Liver (tissue), 9 donors: ENCODE data around the gene CAMK1G. TPM values are rescaled to one million over a fixed set of nuclear protein-coding genes. Genes with fewer than 3 reads are reported as not detected.

Source experiments
- DNase-seq: peaks from one replicate; pipeline ENCODE4 v3.0.0-alpha.2; 2017; ENCODE audit warnings: low spot score
- H3K27ac ChIP-seq, 2 donors: one replicate each; pipeline ENCODE4 v1.7.0; 2013; ENCODE audit warnings: inconsistent platforms in 2 of 2, low read length in 2 of 2, control low read depth in 1 of 2, low read depth in 1 of 2, mild to moderate bottlenecking in 1 of 2
- H3K27me3 ChIP-seq, 4 donors: one replicate each; pipeline versions ENCODE4 v1.6.1 to v1.7.0; 2013; ENCODE audit warnings: low read length in 3 of 4, inconsistent platforms in 1 of 4, mild to moderate bottlenecking in 1 of 4, moderate library complexity in 1 of 4; ENCODE audit not compliant: control insufficient read depth in 4 of 4, insufficient read depth in 4 of 4
- H3K36me3 ChIP-seq, 4 donors: one replicate each; pipeline versions ENCODE4 v1.6.1 to v1.7.0; 2013; ENCODE audit warnings: low read length in 3 of 4, mild to moderate bottlenecking in 3 of 4, low read depth in 1 of 4, moderate library complexity in 1 of 4; ENCODE audit not compliant: control insufficient read depth in 4 of 4, insufficient read depth in 3 of 4
- H3K4me1 ChIP-seq, 4 donors: one replicate each; pipeline versions ENCODE4 v1.6.1 to v1.7.0; 2013; ENCODE audit warnings: low read length in 3 of 4, mild to moderate bottlenecking in 3 of 4, moderate library complexity in 1 of 4; ENCODE audit not compliant: control insufficient read depth in 4 of 4, insufficient read depth in 4 of 4
- H3K4me3 ChIP-seq, 3 donors: one replicate each; pipeline versions ENCODE4 v1.6.1 to v1.7.0; 2013; ENCODE audit warnings: low read length in 3 of 3, control low read depth in 1 of 3, low read depth in 1 of 3, mild to moderate bottlenecking in 1 of 3
- H3K9ac ChIP-seq, 2 donors: one replicate each; pipeline ENCODE4 v1.7.0; 2013; ENCODE audit warnings: low read length in 2 of 2, mild to moderate bottlenecking in 2 of 2, moderate library complexity in 2 of 2, control low read depth in 1 of 2, low read depth in 1 of 2
- H3K9me3 ChIP-seq, 4 donors: one replicate each; pipeline versions ENCODE4 v1.6.1 to v1.7.0; 2013; ENCODE audit warnings: low read length in 3 of 4; ENCODE audit not compliant: control insufficient read depth in 4 of 4
- CTCF ChIP-seq: fragments of 150-350 bp; IDR thresholded peaks from 2 replicates; pipeline ENCODE4 v1.5.1; 2017; ENCODE audit warnings: improper control_type of control experiment, low read depth, low read length; ENCODE audit not compliant: missing input control
- EGR1 ChIP-seq, 2 donors: IDR thresholded peaks; 2 replicates each; pipeline ENCODE4 v1.6.1; 2016 to 2018; ENCODE audit warnings: antibody characterized with exemption in 2 of 2, low read depth in 2 of 2
- FOXA1 ChIP-seq: IDR thresholded peaks from 2 replicates; pipeline ENCODE4 v1.6.1; 2016; ENCODE audit warnings: antibody characterized with exemption
- FOXA2 ChIP-seq: IDR thresholded peaks from 2 replicates; pipeline ENCODE4 v1.6.1; 2016; ENCODE audit warnings: antibody characterized with exemption
- GABPA ChIP-seq, 2 donors: IDR thresholded peaks in 1 of 2; conservative IDR thresholded peaks in 1 of 2; 2 replicates each; pipeline ENCODE4 v1.6.1; 2016; ENCODE audit warnings: antibody characterized with exemption in 2 of 2, mild to moderate bottlenecking in 1 of 2, moderate library complexity in 1 of 2
- HNF4A ChIP-seq, 2 donors: conservative IDR thresholded peaks; 2 replicates each; pipeline ENCODE4 v1.6.1; 2016; ENCODE audit warnings: antibody characterized with exemption in 2 of 2, mild to moderate bottlenecking in 2 of 2
- HNF4G ChIP-seq: IDR thresholded peaks from 2 replicates; pipeline ENCODE4 v1.6.1; 2016; ENCODE audit warnings: antibody characterized with exemption
- JUND ChIP-seq, 2 donors: IDR thresholded peaks; 2 replicates each; pipeline ENCODE4 v1.6.1; 2016; ENCODE audit warnings: antibody characterized with exemption in 2 of 2
- NR2F2 ChIP-seq: IDR thresholded peaks from 2 replicates; pipeline ENCODE4 v1.6.1; 2016; ENCODE audit warnings: antibody characterized with exemption
- SP1 ChIP-seq: IDR thresholded peaks from 2 replicates; pipeline ENCODE4 v1.6.1; 2018; ENCODE audit warnings: antibody characterized with exemption, mild to moderate bottlenecking
- TAF1 ChIP-seq: conservative IDR thresholded peaks from 2 replicates; pipeline ENCODE4 v1.6.1; 2016; ENCODE audit warnings: antibody characterized with exemption, mild to moderate bottlenecking
- YY1 ChIP-seq: IDR thresholded peaks from 2 replicates; pipeline ENCODE4 v1.6.1; 2016; ENCODE audit warnings: antibody characterized with exemption, mild to moderate bottlenecking
- ZBTB33 ChIP-seq: IDR thresholded peaks from 2 replicates; pipeline ENCODE4 v1.6.1; 2016; ENCODE audit warnings: antibody characterized with exemption
- WGBS: extraction: QIAGEN DNeasy Blood & Tissue Kit; methylation state at CpG from one replicate; pipeline ENCODE4 v1.1.7; 2013; 5-methylcytosine and 5-hydroxymethylcytosine counted together
- polyA plus RNA-seq, 2 donors: library from polyadenylated mRNA; stranded (reverse) in 1 of 2; unstranded in 1 of 2; fragments of 200-250 nt in 1 of 2; fragments of >200 nt in 1 of 2; fragmentation: Nextera tagmentation in 1 of 2; extraction: Ambion mirVana in 1 of 2; gene quantifications; one replicate each; pipeline versions ENCODE4 v1.2.1 to v1.2.3, GENCODE V29; 2013 to 2015
- total RNA-seq, 2 donors: library from RNA; depleted of rRNA; stranded (reverse); fragments of >200 nt; gene quantifications; one replicate each; pipeline ENCODE4 v1.2.3, GENCODE V29; 2014
- TF ChIP-seq, protein P1 (sequence below): IDR thresholded peaks from 2 replicates; pipeline ENCODE4 v1.6.1; 2016; ENCODE audit warnings: antibody characterized with exemption
- TF ChIP-seq, protein P2 (sequence below): IDR thresholded peaks from 2 replicates; pipeline ENCODE4 v1.6.1; 2016; ENCODE audit warnings: antibody characterized with exemption, mild to moderate bottlenecking
- donor health status: healthy.
- donor health status: healthy.
- donor health status: healthy.
- donor health status: healthy.
- donor health status: healthy.

The CAMK1G gene
- total and polyA plus RNA-seq, 4 donors: 0.03 to 0.25 (median 0.14) TPM; not detected in 1

DNA sequence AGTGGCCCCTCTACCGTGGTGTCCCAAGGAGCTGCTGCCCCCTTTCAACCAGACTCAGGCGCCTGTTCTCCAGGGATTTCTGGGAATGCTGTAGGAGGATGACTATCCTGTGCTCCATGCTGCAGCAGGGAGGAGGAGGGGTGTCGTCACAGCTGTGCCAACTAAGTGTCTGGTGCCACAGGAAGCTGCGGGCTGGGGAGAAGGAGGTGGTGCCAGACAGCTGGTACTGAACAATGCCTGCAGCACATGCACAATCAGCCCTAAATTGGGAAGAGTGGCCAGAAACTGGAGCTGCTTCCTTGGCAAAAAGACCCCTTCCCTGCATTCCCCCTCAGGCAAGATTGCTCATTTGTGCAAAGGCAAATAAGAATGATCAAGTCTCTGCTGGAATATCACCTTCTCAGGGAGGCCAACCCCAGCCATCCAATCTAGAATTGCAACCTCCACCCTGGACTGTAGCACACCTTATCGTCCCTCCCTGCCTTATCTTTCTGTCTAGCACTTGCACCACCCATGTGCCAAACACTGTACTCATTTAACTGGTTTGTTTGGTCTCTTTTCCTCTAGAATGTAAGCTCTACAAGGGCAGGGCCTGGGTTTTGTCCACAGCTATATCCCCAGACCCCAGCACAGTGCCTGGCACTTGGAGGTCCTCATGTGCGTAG, 35.4 kb downstream of the CAMK1G start:
- Histone ChIP-seq H3K9me3 (no peaks in the 10 kb centered on the region), H3K4me3 (no peak overlapping the region), H3K4me1 (peaks cover 0 to 5% (median 2%) of the 10 kb centered on the region in 4 donors), H3K27ac (no peak overlapping the region), H3K36me3 (peaks cover 0 to 4% (median under 1%) of the 10 kb centered on the region in 4 donors), H3K9ac (no peak overlapping the region), H3K27me3 (no peaks in the 10 kb centered on the region)
- WGBS: 88% methylated on average over 6 of the region's 6 CpGs
- DNase-seq: no peak
- TF ChIP-seq YY1 (no peak), CTCF (no peak), HNF4A (conservative IDR thresholded peaks at IDR 0.05) (no peak), TAF1 (no peak), GABPA (IDR thresholded peaks at IDR 0.05 in 1 of 2, conservative IDR thresholded peaks at IDR 0.05 in 1 of 2) (no peak), FOXA1 (no peak), SP1 (no peak), NR2F2 (no peak), EGR1 (IDR thresholded peaks at IDR 0.05; ENCODE audit: low read depth in 2 of 2) (no peak), HNF4G (no peak)
- TF ChIP-seq, protein P1, sequence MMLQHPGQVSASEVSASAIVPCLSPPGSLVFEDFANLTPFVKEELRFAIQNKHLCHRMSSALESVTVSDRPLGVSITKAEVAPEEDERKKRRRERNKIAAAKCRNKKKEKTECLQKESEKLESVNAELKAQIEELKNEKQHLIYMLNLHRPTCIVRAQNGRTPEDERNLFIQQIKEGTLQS: no peak
- TF ChIP-seq, protein P2, sequence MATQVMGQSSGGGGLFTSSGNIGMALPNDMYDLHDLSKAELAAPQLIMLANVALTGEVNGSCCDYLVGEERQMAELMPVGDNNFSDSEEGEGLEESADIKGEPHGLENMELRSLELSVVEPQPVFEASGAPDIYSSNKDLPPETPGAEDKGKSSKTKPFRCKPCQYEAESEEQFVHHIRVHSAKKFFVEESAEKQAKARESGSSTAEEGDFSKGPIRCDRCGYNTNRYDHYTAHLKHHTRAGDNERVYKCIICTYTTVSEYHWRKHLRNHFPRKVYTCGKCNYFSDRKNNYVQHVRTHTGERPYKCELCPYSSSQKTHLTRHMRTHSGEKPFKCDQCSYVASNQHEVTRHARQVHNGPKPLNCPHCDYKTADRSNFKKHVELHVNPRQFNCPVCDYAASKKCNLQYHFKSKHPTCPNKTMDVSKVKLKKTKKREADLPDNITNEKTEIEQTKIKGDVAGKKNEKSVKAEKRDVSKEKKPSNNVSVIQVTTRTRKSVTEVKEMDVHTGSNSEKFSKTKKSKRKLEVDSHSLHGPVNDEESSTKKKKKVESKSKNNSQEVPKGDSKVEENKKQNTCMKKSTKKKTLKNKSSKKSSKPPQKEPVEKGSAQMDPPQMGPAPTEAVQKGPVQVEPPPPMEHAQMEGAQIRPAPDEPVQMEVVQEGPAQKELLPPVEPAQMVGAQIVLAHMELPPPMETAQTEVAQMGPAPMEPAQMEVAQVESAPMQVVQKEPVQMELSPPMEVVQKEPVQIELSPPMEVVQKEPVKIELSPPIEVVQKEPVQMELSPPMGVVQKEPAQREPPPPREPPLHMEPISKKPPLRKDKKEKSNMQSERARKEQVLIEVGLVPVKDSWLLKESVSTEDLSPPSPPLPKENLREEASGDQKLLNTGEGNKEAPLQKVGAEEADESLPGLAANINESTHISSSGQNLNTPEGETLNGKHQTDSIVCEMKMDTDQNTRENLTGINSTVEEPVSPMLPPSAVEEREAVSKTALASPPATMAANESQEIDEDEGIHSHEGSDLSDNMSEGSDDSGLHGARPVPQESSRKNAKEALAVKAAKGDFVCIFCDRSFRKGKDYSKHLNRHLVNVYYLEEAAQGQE: no peak

DNA sequence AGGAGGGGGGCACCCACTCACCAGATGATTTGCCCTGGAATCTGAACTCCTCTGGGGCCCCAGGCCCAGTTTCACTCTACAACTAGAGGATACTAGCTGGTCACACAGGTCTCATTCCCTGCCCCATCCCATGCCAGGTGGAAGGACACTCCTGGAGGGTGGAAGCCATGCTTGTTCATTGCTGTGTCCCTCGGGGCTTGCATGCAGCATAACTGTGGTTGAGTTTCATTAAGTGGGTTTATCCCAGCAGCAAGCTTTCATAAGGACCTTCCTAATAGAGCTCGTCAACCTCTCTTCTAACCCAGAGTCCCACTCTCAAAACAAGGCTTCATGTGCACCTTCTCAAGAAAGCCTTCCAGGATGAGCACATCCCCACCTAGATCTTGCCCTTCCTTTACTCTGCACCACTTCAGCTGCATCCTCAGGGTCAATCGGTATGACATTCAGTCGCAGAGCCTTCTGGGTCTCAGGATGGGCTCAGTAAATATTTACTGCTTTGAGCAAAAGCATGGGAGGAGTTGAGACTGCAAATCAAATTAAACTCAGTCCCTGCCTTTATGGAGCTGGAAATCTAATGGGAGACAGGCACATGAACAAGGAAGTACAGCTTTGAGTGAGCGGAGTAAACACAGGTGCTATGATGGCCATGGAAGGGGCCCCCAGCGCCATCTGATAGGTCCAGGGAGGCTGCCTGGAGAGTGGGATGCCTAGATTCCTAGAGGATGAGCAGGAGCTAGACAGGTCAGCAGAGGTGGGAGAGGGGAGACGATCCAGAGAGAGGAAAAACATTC, 36.4 kb downstream of the CAMK1G start:
- Histone ChIP-seq H3K27ac (no peak overlapping the region), H3K4me3 (no peak overlapping the region), H3K9ac (no peak overlapping the region), H3K9me3 (no peaks in the 10 kb centered on the region), H3K27me3 (no peaks in the 10 kb centered on the region), H3K4me1 (peaks cover 0 to 5% (median 2%) of the 10 kb centered on the region in 4 donors), H3K36me3 (peaks cover 0 to 4% (median under 1%) of the 10 kb centered on the region in 4 donors)
- 88% methylated on average over 7 of the region's 7 CpGs for WGBS
- no peak for DNase-seq
- no peak for TF ChIP-seq NR2F2
- no peak for TF ChIP-seq HNF4G
- no peak for TF ChIP-seq JUND (IDR thresholded peaks at IDR 0.05)
- TF ChIP-seq GABPA (IDR thresholded peaks at IDR 0.05 in 1 of 2, conservative IDR thresholded peaks at IDR 0.05 in 1 of 2): no peak
- TF ChIP-seq TAF1: no peak
- TF ChIP-seq EGR1 (IDR thresholded peaks at IDR 0.05; ENCODE audit: low read depth in 2 of 2): no peak
- no peak for TF ChIP-seq CTCF
- TF ChIP-seq FOXA1: no peak
- TF ChIP-seq HNF4A (conservative IDR thresholded peaks at IDR 0.05): no peak
- no peak for TF ChIP-seq FOXA2
- TF ChIP-seq, protein P2: no peak
- TF ChIP-seq ZBTB33: no peak
